GM13976 (cell line): ENCODE data around the gene SLC39A12.
"Not testable (repeated sequence)": the region's sequence is repeated elsewhere in the genome, so short reads cannot be mapped to it uniquely, and the experiment has no call there.

Source experiments
- DNase-seq: peaks from one replicate; pipeline ENCODE4 v3.0.0; 2012; ENCODE audit warnings: low spot score
- CTCF ChIP-seq: IDR thresholded peaks from 2 replicates; pipeline ENCODE4 v1.5.1; 2012; ENCODE audit warnings: borderline replicate concordance, mild to moderate bottlenecking; ENCODE audit not compliant: insufficient read depth; ENCODE audit errors: extremely low read depth, missing control alignments, control extremely low read depth
- in situ Hi-C: fragments of 300-500 bp; cut with MboI; formaldehyde crosslinking; loops from one replicate; pipeline ENCODE4 v1.12.0; 2022; ENCODE audit warnings: low sequenced_read_pairs, mixed read lengths, inconsistent platforms; ENCODE audit not compliant: unreplicated experiment

SLC39A12 gene

GRCh38 chr10:17923728-17924127 is 28.0 kb upstream of the SLC39A12 start:
- DNase-seq: no peak
- in situ Hi-C loops: no loop called here
- TF ChIP-seq CTCF: no peak

- in situ Hi-C loops: no loop called here
- DNase-seq: no peak
Measured at GRCh38 chr10:17943033-17943745, 8.5 kb upstream of the SLC39A12 start.

GRCh38 chr10:17950269-17950668 is 1.4 kb upstream of the SLC39A12 start:
- DNase-seq, in situ Hi-C loops: not testable (repeated sequence)

More at GRCh38 chr10:17943033-17943745, 8.5 kb upstream of the SLC39A12 start:
- no peak for TF ChIP-seq CTCF

- in situ Hi-C loops: no loop called here
- DNase-seq: no peak
- no peak for TF ChIP-seq CTCF
Measured at GRCh38 chr10:17950726-17951125, 992 bp upstream of the SLC39A12 start.

- in situ Hi-C loops, DNase-seq: not testable (repeated sequence)
Measured at GRCh38 chr10:17954372-17954771, 2.7 kb downstream of the SLC39A12 start.

- TF ChIP-seq CTCF: no peak
- no peak for DNase-seq
- in situ Hi-C loops: no loop called here
Measured at GRCh38 chr10:17954861-17955260, 3.1 kb downstream of the SLC39A12 start.

- no peak for DNase-seq
- in situ Hi-C loops: no loop called here
- TF ChIP-seq CTCF: no peak
Measured at GRCh38 chr10:17958049-17958448, 6.3 kb downstream of the SLC39A12 start.

GRCh38 chr10:17959870-17960269 is 8.2 kb downstream of the SLC39A12 start:
- no peak for DNase-seq
- in situ Hi-C loops: no loop called here
- TF ChIP-seq CTCF: no peak
